Hepatocyte (in vitro differentiated cells): ENCODE data around the gene TMCO4.

Experiments used
- CTCF ChIP-seq: fragments of 200-600 bp; sonication (generic); IDR thresholded peaks from 2 replicates; pipeline ENCODE4 v1.5.1; 2016; ENCODE audit warnings: antibody characterized with exemption, mild to moderate bottlenecking; ENCODE audit not compliant: poor library complexity
- EZH2 ChIP-seq: fragments of 200-600 bp; sonication (generic); IDR thresholded peaks from 2 replicates; pipeline ENCODE4 v1.6.1; 2016; ENCODE audit warnings: antibody characterized with exemption, mild to moderate bottlenecking, borderline replicate concordance
- EZH2phosphoT487 ChIP-seq: fragments of 200-600 bp; sonication (generic); IDR thresholded peaks from one replicate; pipeline ENCODE4 v1.6.1; 2018; ENCODE audit warnings: antibody characterized with exemption, mild to moderate bottlenecking, low read depth, moderate library complexity; ENCODE audit not compliant: unreplicated experiment, severe bottlenecking

- TF ChIP-seq CTCF (no peak), EZH2 (no peak), EZH2phosphoT487 (no peak)
Observed at GRCh38 chr1:19825298-19825697, 25.6 kb upstream of the TMCO4 start.
